Measurements from ENCODE around the gene IL21R. TPM values are rescaled to one million over a fixed set of nuclear protein-coding genes. Genes with fewer than 3 reads are reported as not detected.

IL21R gene
- total and polyA plus RNA-seq, 2 experiments from 2014 or later: not detected

DNA sequence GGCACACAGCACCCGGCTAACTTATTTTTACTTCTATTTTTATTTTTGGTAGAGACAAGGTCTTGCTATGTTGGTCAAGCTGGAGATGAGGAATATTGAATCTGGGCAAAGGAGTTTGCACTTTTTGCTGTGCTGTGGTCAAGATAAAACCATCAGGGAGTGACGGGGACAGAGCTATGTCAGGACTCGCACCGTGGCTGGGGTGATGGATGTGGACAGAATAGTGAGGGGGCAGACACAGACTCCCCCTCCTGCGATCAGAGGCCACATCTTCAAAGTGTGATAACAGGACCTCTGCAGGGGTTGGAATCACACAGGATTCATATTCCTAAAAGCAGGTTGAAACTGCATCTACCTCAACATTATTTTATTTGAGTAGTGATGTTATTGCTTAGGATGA lies 25.6 kb downstream of the IL21R start:
- no peak overlapping the region for H3K27ac ChIP-seq
- no peak overlapping the region for H3K4me3 ChIP-seq
- DNase-seq (ENCODE audit: low read depth in 1 of 2, low spot score in 1 of 2): no peak
- no peaks in the 10 kb centered on the region for H3K9me3 ChIP-seq (ENCODE audit: low read depth)
- TF ChIP-seq, protein P1, sequence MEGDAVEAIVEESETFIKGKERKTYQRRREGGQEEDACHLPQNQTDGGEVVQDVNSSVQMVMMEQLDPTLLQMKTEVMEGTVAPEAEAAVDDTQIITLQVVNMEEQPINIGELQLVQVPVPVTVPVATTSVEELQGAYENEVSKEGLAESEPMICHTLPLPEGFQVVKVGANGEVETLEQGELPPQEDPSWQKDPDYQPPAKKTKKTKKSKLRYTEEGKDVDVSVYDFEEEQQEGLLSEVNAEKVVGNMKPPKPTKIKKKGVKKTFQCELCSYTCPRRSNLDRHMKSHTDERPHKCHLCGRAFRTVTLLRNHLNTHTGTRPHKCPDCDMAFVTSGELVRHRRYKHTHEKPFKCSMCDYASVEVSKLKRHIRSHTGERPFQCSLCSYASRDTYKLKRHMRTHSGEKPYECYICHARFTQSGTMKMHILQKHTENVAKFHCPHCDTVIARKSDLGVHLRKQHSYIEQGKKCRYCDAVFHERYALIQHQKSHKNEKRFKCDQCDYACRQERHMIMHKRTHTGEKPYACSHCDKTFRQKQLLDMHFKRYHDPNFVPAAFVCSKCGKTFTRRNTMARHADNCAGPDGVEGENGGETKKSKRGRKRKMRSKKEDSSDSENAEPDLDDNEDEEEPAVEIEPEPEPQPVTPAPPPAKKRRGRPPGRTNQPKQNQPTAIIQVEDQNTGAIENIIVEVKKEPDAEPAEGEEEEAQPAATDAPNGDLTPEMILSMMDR (IDR thresholded peaks at IDR 0.05; ENCODE audit: low read depth, low read length): no peak
- no peaks in the 10 kb centered on the region for H3K27me3 ChIP-seq
- no peaks in the 10 kb centered on the region for H3K4me1 ChIP-seq (ENCODE audit: low read depth)
- H3K36me3 ChIP-seq: no peaks in the 10 kb centered on the region

DNA sequence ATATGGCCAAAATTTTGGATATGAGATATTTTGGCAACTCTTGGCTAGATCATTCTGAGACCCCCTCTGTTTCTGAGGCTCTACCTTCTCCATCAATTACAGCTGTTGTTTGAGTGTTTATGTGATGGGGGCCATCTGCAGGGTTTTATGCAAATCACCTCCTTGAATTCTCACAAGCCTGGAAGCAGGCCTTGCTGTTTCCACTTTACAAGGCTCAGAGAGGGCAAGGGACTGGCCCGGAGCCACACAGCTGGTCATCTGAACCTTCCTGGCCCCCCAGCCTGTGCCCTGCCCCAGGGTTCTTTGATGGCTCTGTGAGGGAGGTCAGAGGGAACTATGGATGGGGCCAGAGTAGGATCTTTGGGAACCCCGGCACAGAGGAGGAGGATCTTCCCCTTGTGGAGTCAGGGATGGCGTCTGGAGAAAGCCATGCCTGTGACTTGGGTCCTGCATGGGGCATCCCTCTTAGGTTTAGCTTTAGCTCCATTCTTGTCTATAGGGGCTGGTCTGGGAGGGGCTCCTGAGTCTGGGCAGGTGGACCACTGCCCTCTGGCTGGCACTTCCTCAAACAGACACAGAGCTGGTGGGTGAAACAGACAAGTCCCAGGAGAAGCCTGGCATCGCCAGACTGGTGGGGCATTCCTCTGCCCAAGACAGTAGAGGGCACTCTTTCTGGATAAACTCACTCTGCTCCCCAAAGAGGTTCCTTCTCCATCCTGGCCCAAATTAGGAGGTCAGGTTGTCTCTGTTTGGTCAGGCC lies 26.2 kb downstream of the IL21R start:
- Histone ChIP-seq H3K4me1 (ENCODE audit: low read depth) (no peaks in the 10 kb centered on the region), H3K27ac (no peak overlapping the region), H3K27me3 (no peaks in the 10 kb centered on the region), H3K9me3 (ENCODE audit: low read depth) (no peaks in the 10 kb centered on the region), H3K4me3 (no peak overlapping the region), H3K36me3 (no peaks in the 10 kb centered on the region)
- DNase-seq (ENCODE audit: low read depth in 1 of 2, low spot score in 1 of 2): no peak
- TF ChIP-seq, protein P1 (IDR thresholded peaks at IDR 0.05; ENCODE audit: low read depth, low read length): peak; percentile 4

DNA sequence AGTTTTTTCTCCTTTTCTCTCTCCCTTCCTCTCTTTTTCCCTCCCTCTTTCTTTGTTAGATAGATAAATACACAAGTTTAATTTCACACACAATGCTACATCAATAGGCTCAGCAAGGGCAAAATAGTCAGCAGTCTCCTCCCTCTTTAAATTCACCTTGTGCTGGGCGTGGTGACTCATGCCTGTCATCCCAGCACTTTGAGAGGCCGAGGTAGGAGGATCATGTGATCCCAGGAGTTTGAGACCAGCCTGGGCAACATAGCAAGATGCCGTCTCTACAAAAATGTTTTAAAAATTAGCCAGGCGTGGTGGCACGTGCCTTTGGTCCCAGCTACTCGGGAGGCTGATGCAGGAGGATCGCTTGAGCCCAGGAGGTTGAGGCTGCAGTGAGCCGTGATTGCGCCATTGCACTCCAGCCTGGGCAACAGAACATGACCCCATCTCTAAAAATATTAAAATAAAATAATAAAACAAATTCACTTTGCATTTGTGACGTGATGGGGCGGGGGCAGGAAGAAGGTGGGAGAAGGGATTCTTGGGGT lies 27.4 kb downstream of the IL21R start:
- H3K36me3 ChIP-seq: no peaks in the 10 kb centered on the region
- no peaks in the 10 kb centered on the region for H3K27me3 ChIP-seq
- H3K4me1 ChIP-seq (ENCODE audit: low read depth): no peaks in the 10 kb centered on the region
- H3K9me3 ChIP-seq (ENCODE audit: low read depth): no peaks in the 10 kb centered on the region
- no peak overlapping the region for H3K4me3 ChIP-seq
- TF ChIP-seq, protein P1 (IDR thresholded peaks at IDR 0.05; ENCODE audit: low read depth, low read length): no peak
- no peak for DNase-seq (ENCODE audit: low read depth in 1 of 2, low spot score in 1 of 2)
- no peak overlapping the region for H3K27ac ChIP-seq

DNA sequence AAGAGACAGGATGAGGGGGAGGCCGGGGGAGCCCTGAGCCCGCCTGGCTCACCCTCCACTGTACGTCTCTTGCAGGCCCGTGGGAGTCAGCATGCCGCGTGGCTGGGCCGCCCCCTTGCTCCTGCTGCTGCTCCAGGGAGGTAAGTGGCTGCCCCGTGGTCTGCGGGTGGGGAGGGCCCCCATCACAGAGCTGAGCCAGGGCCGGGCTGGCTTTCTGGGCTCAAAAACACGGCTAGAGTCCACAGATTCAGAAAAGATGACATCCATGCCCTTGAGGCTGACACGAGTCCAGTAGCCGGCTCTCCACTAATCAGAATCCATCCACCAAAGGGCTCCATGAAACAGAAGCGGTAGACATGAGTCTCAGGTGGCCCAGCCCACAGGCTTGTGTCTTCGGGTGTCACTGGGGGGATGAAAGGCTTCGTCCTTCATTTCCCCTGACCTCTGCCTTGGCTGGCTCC lies 28.0 kb downstream of the IL21R start:
- Histone ChIP-seq H3K27ac (no peak overlapping the region), H3K9me3 (ENCODE audit: low read depth) (no peaks in the 10 kb centered on the region), H3K36me3 (no peaks in the 10 kb centered on the region), H3K27me3 (no peaks in the 10 kb centered on the region), H3K4me3 (no peak overlapping the region), H3K4me1 (ENCODE audit: low read depth) (no peaks in the 10 kb centered on the region)
- TF ChIP-seq, protein P1 (IDR thresholded peaks at IDR 0.05; ENCODE audit: low read depth, low read length): no peak
- peak in 1 of 2 donors; percentile 7 for DNase-seq (ENCODE audit: low read depth in 1 of 2, low spot score in 1 of 2)

DNA sequence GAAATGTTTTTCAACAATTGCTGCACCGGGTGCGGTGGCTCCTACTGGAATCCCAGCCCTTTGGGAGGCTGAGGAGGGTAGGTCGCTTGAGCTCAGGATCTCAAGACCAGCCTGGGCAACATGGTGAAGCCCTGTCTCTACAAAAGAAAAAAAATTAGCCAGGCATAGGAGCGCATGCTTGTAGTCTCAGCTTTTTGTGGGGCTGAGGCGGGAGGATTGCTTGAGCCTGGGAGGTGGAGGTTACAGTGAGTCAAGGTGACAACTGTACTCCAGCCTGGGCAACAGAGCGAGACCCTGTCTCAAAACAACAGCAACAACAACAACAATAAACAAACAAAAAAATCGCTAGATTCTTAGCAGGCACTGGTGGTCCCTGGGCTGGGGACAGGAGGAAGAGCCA lies 28.5 kb downstream of the IL21R start:
- Histone ChIP-seq H3K27me3 (no peaks in the 10 kb centered on the region), H3K27ac (no peak overlapping the region), H3K36me3 (no peaks in the 10 kb centered on the region), H3K4me3 (no peak overlapping the region), H3K4me1 (ENCODE audit: low read depth) (no peaks in the 10 kb centered on the region), H3K9me3 (ENCODE audit: low read depth) (no peaks in the 10 kb centered on the region)
- DNase-seq (ENCODE audit: low read depth in 1 of 2, low spot score in 1 of 2): no peak
- TF ChIP-seq, protein P1 (IDR thresholded peaks at IDR 0.05; ENCODE audit: low read depth, low read length): no peak

All from cardiac muscle cell (in vitro differentiated cells and primary cell).